GM23338 (cell line): ENCODE measurements around the gene CALML3. TPM values are rescaled to one million over a fixed set of nuclear protein-coding genes. Genes with fewer than 3 reads are reported as not detected.

Experiments
- STAT1 ChIP-seq: IDR thresholded peaks from one replicate; pipeline ENCODE4 v1.6.1; 2016; ENCODE audit warnings: antibody characterized with exemption; ENCODE audit not compliant: unreplicated experiment
- polyA plus RNA-seq: library from polyadenylated mRNA; unstranded; fragments of >200 nt; fragmentation: Nextera tagmentation; extraction: Ambion mirVana; gene quantifications from 2 replicates; pipeline ENCODE4 v1.2.1, GENCODE V29; 2016
- total RNA-seq: library from RNA; depleted of rRNA; stranded (reverse); fragments of >200 nt; shearing (Covaris generic); gene quantifications from 2 replicates; pipeline ENCODE4 v1.2.3, GENCODE V29; 2014; rRNA removed
- TF ChIP-seq, protein P1 (sequence below): fragments of 250-450 bp; sonication (Bioruptor Pico); IDR thresholded peaks from 2 replicates; pipeline ENCODE4 v1.5.0; 2020; ENCODE audit warnings: mild to moderate bottlenecking, moderate library complexity

CALML3 gene
- total and polyA plus RNA-seq, 2 experiments from 2014 or later = not detected

DNA sequence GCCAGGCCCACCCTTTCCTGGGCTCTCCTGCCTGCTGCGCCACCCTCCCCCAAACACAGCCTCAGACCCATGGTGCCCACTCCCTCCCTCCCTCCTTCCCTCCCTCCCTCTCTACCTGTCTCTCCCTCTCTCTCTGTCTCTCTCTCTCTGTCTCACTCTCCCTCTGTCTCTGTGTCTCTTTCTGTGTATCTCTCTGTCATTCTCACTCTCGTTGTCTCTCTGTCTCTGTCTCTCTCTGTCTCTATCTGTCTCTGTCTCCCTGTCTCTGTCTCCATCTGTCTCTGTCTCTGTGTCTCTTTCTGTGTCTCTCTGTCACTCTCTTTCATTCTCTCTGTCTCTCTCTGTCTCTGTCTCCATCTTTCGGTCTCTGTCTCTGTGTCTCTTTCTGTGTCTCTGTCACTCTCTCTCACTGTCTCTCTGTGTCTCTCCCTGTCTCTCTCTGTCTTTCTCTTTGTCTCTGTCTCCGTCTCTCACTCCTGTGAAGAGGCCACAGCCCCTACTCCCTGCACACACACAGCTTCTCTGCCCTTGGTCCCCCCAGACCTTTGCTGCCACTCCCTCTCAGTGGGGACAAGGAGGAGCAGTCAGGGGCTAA lies 51.5 kb downstream of the CALML3 start (continued):
- TF ChIP-seq, protein P1, sequence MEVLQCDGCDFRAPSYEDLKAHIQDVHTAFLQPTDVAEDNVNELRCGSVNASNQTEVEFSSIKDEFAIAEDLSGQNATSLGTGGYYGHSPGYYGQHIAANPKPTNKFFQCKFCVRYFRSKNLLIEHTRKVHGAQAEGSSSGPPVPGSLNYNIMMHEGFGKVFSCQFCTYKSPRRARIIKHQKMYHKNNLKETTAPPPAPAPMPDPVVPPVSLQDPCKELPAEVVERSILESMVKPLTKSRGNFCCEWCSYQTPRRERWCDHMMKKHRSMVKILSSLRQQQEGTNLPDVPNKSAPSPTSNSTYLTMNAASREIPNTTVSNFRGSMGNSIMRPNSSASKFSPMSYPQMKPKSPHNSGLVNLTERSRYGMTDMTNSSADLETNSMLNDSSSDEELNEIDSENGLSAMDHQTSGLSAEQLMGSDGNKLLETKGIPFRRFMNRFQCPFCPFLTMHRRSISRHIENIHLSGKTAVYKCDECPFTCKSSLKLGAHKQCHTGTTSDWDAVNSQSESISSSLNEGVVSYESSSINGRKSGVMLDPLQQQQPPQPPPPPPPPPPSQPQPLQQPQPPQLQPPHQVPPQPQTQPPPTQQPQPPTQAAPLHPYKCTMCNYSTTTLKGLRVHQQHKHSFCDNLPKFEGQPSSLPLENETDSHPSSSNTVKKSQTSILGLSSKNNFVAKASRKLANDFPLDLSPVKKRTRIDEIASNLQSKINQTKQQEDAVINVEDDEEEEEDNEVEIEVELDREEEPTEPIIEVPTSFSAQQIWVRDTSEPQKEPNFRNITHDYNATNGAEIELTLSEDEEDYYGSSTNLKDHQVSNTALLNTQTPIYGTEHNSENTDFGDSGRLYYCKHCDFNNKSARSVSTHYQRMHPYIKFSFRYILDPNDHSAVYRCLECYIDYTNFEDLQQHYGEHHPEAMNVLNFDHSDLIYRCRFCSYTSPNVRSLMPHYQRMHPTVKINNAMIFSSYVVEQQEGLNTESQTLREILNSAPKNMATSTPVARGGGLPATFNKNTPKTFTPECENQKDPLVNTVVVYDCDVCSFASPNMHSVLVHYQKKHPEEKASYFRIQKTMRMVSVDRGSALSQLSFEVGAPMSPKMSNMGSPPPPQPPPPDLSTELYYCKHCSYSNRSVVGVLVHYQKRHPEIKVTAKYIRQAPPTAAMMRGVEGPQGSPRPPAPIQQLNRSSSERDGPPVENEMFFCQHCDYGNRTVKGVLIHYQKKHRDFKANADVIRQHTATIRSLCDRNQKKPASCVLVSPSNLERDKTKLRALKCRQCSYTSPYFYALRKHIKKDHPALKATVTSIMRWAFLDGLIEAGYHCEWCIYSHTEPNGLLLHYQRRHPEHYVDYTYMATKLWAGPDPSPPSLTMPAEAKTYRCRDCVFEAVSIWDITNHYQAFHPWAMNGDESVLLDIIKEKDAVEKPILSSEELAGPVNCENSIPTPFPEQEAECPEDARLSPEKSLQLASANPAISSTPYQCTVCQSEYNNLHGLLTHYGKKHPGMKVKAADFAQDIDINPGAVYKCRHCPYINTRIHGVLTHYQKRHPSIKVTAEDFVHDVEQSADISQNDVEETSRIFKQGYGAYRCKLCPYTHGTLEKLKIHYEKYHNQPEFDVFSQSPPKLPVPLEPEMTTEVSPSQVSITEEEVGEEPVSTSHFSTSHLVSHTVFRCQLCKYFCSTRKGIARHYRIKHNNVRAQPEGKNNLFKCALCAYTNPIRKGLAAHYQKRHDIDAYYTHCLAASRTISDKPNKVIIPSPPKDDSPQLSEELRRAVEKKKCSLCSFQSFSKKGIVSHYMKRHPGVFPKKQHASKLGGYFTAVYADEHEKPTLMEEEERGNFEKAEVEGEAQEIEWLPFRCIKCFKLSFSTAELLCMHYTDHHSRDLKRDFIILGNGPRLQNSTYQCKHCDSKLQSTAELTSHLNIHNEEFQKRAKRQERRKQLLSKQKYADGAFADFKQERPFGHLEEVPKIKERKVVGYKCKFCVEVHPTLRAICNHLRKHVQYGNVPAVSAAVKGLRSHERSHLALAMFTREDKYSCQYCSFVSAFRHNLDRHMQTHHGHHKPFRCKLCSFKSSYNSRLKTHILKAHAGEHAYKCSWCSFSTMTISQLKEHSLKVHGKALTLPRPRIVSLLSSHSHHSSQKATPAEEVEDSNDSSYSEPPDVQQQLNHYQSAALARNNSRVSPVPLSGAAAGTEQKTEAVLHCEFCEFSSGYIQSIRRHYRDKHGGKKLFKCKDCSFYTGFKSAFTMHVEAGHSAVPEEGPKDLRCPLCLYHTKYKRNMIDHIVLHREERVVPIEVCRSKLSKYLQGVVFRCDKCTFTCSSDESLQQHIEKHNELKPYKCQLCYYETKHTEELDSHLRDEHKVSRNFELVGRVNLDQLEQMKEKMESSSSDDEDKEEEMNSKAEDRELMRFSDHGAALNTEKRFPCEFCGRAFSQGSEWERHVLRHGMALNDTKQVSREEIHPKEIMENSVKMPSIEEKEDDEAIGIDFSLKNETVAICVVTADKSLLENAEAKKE (CRISPR knock-in tag) = no peak
- TF ChIP-seq STAT1 = no peak

Other genes with a start within 250 kb of the CALML3 start
- gene UCN3, start 160.0 kb upstream of the CALML3 start, total RNA-seq = not detected in 2 replicates
- not detected in 2 replicates for gene UCN3, start 160.0 kb upstream of the CALML3 start, polyA plus RNA-seq
- gene TUBAL3, start 120.1 kb upstream of the CALML3 start, total RNA-seq = not detected in 2 replicates
- not detected in 2 replicates for gene TUBAL3, start 120.1 kb upstream of the CALML3 start, polyA plus RNA-seq
- gene NET1, start 112.4 kb upstream of the CALML3 start, total RNA-seq = 93.9 and 98.3 TPM in 2 replicates
- gene NET1, start 112.4 kb upstream of the CALML3 start, polyA plus RNA-seq = 39.8 and 47.9 TPM in 2 replicates
- gene CALML5, start 25.4 kb upstream of the CALML3 start, total RNA-seq = 0.27 TPM in 1 of 2 replicates, not detected in the other
- gene CALML5, start 25.4 kb upstream of the CALML3 start, polyA plus RNA-seq = 0.26 and 0.40 TPM in 2 replicates
- 16.5 and 20.2 TPM in 2 replicates for gene ASB13, start 141.6 kb downstream of the CALML3 start, total RNA-seq
- gene ASB13, start 141.6 kb downstream of the CALML3 start, polyA plus RNA-seq = 11.3 and 11.6 TPM in 2 replicates
- gene TASOR2, start 159.9 kb downstream of the CALML3 start, total RNA-seq = 62.9 and 110 TPM in 2 replicates
- gene TASOR2, start 159.9 kb downstream of the CALML3 start, polyA plus RNA-seq = 40.9 and 45.2 TPM in 2 replicates